ENCODE results near the gene TRAPPC14. TPM values are rescaled to one million over a fixed set of nuclear protein-coding genes. Genes with fewer than 3 reads are reported as not detected.
A peak's percentile ranks its signal among the peaks of the same experiment; 100 is the strongest.
"Not testable (repeated sequence)": the region's sequence is repeated elsewhere in the genome, so short reads cannot be mapped to it uniquely, and the experiment has no call there.

The TRAPPC14 gene
- total RNA-seq, 1 donor from 2014 or later, result 2.6 TPM

DNA sequence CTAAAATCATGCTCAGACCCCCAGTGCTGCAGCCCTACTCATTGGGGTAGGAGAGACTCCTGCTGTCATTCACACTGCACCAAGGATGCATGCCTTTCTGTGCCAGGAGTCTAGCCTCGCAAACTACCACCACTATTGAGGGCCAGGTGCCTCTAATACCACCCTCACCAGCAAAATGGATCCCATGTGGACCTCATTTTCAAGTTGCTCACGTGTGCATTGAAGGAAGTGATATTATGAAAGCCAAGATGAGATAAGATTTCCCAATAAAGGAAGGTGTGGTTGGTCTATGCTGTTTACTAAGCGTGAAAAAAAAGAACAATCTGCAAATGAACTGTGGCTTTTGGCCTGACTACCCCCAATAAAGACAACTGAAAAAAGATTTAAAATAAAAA lies 17.0 kb downstream of the TRAPPC14 start:
- Histone ChIP-seq H3K9me3 (ENCODE audit: control insufficient read depth in 3 of 3, low read length in 3 of 3) (no peaks in the 10 kb centered on the region), H3K9ac (ENCODE audit: low read depth in 1 of 3, low read length in 3 of 3) (no peak overlapping the region), H3K36me3 (ENCODE audit: control insufficient read depth in 3 of 3, insufficient read depth in 3 of 3, low read length in 3 of 3) (no peaks in the 10 kb centered on the region), H3K4me1 (ENCODE audit: control insufficient read depth in 3 of 3, insufficient read depth in 3 of 3, low read length in 3 of 3) (no peaks in the 10 kb centered on the region), H3K27ac (ENCODE audit: low read depth, low read length) (no peak overlapping the region), H3K4me3 (ENCODE audit: low read length in 3 of 3) (no peak overlapping the region), H3K27me3 (ENCODE audit: control insufficient read depth in 3 of 3, insufficient read depth in 3 of 3, low read length in 3 of 3) (peaks cover 9 to 24% (median 10%) of the 10 kb centered on the region in 3 donors)

DNA sequence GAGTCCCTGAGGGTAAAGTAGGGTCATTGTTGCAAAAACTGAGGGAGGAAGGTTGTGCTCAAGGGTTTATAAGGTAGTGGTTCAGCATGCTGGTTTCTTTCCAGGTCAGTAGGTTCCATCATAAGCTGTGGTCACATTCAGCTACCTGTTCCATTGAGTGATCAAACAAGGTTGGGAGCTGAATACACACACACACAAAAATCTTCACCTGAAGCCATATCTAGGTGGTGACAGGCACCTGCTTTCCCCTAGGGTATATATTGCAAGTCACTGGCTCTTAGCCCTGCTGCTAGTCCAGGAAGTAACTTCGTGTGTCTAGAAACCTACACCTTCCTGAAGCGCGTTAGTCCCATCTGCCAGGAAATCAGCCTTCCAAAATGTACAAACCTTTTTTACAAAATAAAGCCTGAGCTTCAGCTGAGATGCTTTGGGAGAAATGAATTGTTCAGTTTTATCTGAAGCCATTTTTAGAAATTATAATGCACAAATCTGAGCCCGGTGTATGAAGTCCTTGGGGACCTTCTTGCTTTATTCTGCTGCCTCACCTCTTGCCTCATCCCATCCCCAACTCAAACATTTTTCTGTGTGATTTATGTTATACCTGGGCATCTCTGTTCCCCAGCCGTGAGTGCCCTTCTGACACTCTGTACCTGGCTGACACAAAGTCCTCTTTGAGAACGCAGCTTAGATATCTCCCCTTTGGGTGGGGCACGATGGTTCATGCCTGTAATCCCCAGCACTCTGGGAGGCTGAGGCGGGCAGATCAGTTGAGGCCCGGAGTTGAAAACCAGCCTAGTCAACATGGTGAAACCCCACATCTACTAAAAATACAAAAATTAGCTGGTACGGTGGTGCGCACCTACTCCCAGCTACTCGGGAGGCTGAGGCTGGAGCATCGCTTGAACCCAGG lies 20.4 kb downstream of the TRAPPC14 start:
- Histone ChIP-seq H3K27ac (ENCODE audit: low read depth, low read length) (no peak overlapping the region), H3K9ac (ENCODE audit: low read depth in 1 of 3, low read length in 3 of 3) (no peak overlapping the region), H3K9me3 (ENCODE audit: control insufficient read depth in 3 of 3, low read length in 3 of 3) (no peaks in the 10 kb centered on the region), H3K4me1 (ENCODE audit: control insufficient read depth in 3 of 3, insufficient read depth in 3 of 3, low read length in 3 of 3) (no peaks in the 10 kb centered on the region), H3K4me3 (ENCODE audit: low read length in 3 of 3) (no peak overlapping the region), H3K27me3 (ENCODE audit: control insufficient read depth in 3 of 3, insufficient read depth in 3 of 3, low read length in 3 of 3) (peaks cover 9 to 31% (median 10%) of the 10 kb centered on the region in 3 donors), H3K36me3 (ENCODE audit: control insufficient read depth in 3 of 3, insufficient read depth in 3 of 3, low read length in 3 of 3) (no peaks in the 10 kb centered on the region)

DNA sequence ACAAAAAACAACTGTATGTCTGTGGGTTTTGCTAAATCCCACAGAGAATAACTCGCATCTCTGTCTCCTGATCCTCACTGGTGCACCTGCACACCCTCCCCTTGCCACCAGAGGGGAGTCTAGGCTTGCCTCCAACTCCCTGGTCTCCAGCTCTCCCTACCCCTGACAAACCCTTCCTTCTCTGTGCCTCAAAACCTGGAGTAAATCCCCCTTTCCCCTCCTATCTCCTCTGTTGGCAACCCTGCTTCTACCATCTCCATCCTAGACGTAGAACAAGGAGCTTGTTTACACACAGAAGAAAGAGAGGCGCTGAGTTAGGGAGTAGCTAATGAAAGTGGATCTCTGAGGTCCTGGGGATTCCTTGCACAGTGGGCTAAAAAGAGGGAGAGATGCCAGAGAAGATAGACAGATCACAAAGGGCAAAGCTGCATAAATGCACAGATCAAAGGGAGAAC lies 25.8 kb downstream of the TRAPPC14 start:
- peak overlapping the region in 1 of 3 donors; percentile 40 for H3K9ac ChIP-seq (ENCODE audit: low read depth in 1 of 3, low read length in 3 of 3)

DNA sequence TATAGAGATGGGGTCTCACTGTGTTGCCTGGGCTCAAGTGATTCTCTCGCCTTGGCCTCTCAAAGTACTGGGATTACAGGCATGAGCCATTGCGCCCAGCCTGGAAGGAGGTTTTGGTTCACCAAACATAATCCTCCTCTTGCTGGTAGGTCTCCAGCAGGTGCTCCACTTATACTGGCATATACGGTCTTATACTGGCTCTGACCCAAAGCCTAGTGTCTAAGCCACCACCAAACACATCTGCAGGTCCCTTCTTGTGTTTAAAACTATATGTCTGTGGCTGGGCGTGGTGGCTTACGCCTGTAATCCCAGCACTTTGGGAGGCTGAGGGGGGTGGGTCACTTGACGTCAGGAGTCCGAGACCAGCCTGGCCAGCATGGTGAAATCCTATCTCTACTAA lies 26.4 kb downstream of the TRAPPC14 start:
- H3K9ac ChIP-seq (ENCODE audit: low read depth in 1 of 3, low read length in 3 of 3), result no peak overlapping the region
- no peaks in the 10 kb centered on the region for H3K9me3 ChIP-seq (ENCODE audit: control insufficient read depth in 3 of 3, low read length in 3 of 3)
- no peak overlapping the region for H3K27ac ChIP-seq (ENCODE audit: low read depth, low read length)
- peaks cover 8 to 15% (median 10%) of the 10 kb centered on the region in 3 donors for H3K4me1 ChIP-seq (ENCODE audit: control insufficient read depth in 3 of 3, insufficient read depth in 3 of 3, low read length in 3 of 3)
- H3K36me3 ChIP-seq (ENCODE audit: control insufficient read depth in 3 of 3, insufficient read depth in 3 of 3, low read length in 3 of 3), result no peaks in the 10 kb centered on the region
- peaks cover 0 to 11% (median 0%) of the 10 kb centered on the region in 3 donors for H3K27me3 ChIP-seq (ENCODE audit: control insufficient read depth in 3 of 3, insufficient read depth in 3 of 3, low read length in 3 of 3)
- no peak overlapping the region for H3K4me3 ChIP-seq (ENCODE audit: low read length in 3 of 3)

More for the DNA sequence above, 25.8 kb downstream of the TRAPPC14 start:
- Histone ChIP-seq H3K9me3 (ENCODE audit: control insufficient read depth in 3 of 3, low read length in 3 of 3) (no peaks in the 10 kb centered on the region), H3K27ac (ENCODE audit: low read depth, low read length) (no peak overlapping the region), H3K4me1 (ENCODE audit: control insufficient read depth in 3 of 3, insufficient read depth in 3 of 3, low read length in 3 of 3) (peaks cover 7 to 9% (median 9%) of the 10 kb centered on the region in 3 donors), H3K4me3 (ENCODE audit: low read length in 3 of 3) (no peak overlapping the region), H3K27me3 (ENCODE audit: control insufficient read depth in 3 of 3, insufficient read depth in 3 of 3, low read length in 3 of 3) (peaks cover 0 to 15% (median 1%) of the 10 kb centered on the region in 3 donors), H3K36me3 (ENCODE audit: control insufficient read depth in 3 of 3, insufficient read depth in 3 of 3, low read length in 3 of 3) (no peaks in the 10 kb centered on the region)

DNA sequence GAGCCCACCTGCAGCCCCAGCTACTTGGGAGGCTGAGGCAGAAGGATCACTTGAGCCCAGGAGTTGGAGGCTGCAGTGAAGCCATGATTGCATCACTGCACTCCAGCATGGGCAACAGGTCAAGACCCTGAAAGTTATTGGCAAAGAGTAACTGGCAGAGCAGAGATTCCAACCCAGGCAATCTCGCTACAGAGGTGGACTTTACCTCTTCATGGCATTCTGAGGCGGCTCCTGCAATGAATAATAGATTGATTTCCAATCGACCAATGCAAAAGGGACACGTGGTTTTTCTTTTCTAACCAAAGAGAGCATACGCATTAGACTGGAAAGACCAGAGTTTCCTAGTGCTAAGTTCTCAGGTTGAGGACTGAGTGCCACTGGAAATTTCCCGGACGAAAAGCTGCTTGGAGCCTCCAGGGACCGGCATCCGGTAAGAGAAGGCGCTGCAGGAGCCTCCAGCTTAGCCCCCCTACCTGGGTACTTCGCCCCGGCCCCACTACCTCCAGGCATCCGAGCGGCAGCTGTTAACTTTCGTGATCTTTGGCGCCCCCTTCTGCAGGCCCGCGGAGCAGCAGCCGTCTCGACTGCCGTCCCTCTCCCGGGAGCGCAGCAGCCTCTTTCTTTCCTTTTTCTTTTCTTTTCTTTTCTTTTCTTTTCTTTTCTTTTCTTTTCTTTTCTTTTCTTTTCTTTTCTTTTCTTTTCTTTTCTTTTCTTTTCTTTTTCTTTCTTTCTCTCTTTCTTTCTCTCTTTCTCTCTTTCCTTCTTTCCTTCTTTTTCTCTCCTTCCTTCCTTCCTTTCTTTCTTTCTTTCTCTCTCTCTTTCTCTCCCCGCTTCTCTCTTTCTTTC lies 27.7 kb downstream of the TRAPPC14 start:
- Histone ChIP-seq H3K27me3 (ENCODE audit: control insufficient read depth in 3 of 3, insufficient read depth in 3 of 3, low read length in 3 of 3) (peaks cover 0 to 8% (median 0%) of the 10 kb centered on the region in 3 donors), H3K27ac (ENCODE audit: low read depth, low read length) (no peak overlapping the region), H3K36me3 (ENCODE audit: control insufficient read depth in 3 of 3, insufficient read depth in 3 of 3, low read length in 3 of 3) (no peaks in the 10 kb centered on the region), H3K9me3 (ENCODE audit: control insufficient read depth in 3 of 3, low read length in 3 of 3) (no peaks in the 10 kb centered on the region), H3K9ac (ENCODE audit: low read depth in 1 of 3, low read length in 3 of 3) (peak overlapping the region in 1 of 3 donors; percentile 54), H3K4me3 (ENCODE audit: low read length in 3 of 3) (peak overlapping the region in 1 of 3 donors; percentile 33), H3K4me1 (ENCODE audit: control insufficient read depth in 3 of 3, insufficient read depth in 3 of 3, low read length in 3 of 3) (peaks cover 14 to 23% (median 16%) of the 10 kb centered on the region in 3 donors)

DNA sequence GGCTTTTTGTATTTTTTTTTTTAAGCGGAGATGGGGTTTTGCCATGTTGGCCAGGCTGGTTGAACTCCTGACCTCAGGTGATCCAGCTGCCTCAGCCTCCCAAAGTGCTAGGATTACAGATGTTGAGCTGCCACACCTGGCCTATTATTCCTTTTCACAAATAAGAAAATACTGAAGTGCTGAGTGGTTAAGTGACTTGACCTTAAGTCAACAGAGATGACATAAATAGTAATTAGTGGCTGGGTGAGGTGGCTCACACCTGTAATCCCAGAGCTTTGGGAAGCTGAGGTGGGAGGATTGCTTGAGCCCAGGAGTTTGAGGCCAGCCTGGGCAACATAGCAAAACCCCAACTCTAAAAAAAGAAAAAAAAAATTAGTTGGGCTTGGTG lies 28.3 kb downstream of the TRAPPC14 start:
- H3K4me1 ChIP-seq (ENCODE audit: control insufficient read depth in 3 of 3, insufficient read depth in 3 of 3, low read length in 3 of 3), result peaks cover 18 to 27% (median 19%) of the 10 kb centered on the region in 3 donors
- H3K27ac ChIP-seq (ENCODE audit: low read depth, low read length); H3K36me3 ChIP-seq (ENCODE audit: control insufficient read depth in 3 of 3, insufficient read depth in 3 of 3, low read length in 3 of 3); H3K27me3 ChIP-seq (ENCODE audit: control insufficient read depth in 3 of 3, insufficient read depth in 3 of 3, low read length in 3 of 3); H3K9me3 ChIP-seq (ENCODE audit: control insufficient read depth in 3 of 3, low read length in 3 of 3); H3K9ac ChIP-seq (ENCODE audit: low read depth in 1 of 3, low read length in 3 of 3); H3K4me3 ChIP-seq (ENCODE audit: low read length in 3 of 3): not testable (repeated sequence)

DNA sequence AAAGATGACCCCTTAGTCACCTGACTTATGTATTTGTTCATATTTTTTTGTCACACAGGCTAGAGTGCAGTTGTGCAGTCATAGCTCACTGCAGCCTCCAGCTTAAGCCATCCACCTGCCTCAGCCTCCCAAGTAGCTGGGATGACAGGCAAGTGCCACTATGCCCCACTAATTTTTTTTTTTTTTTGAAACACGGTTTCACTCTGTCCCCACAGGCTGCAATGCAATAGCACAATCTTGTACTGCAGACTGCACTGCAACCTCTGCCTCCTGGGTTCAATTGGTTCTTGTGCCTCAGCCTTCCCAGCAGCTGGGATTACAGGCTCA lies 29.9 kb downstream of the TRAPPC14 start:
- H3K9me3 ChIP-seq (ENCODE audit: control insufficient read depth in 3 of 3, low read length in 3 of 3), result no peaks in the 10 kb centered on the region
- peaks cover 0 to 4% (median 0%) of the 10 kb centered on the region in 3 donors for H3K27me3 ChIP-seq (ENCODE audit: control insufficient read depth in 3 of 3, insufficient read depth in 3 of 3, low read length in 3 of 3)
- peak overlapping the region in 2 of 3 donors; percentile 46 to 97 for H3K9ac ChIP-seq (ENCODE audit: low read depth in 1 of 3, low read length in 3 of 3)
- peaks cover 0 to 3% (median 0%) of the 10 kb centered on the region in 3 donors for H3K36me3 ChIP-seq (ENCODE audit: control insufficient read depth in 3 of 3, insufficient read depth in 3 of 3, low read length in 3 of 3)
- H3K27ac ChIP-seq (ENCODE audit: low read depth, low read length), result no peak overlapping the region
- peaks cover 18 to 34% (median 19%) of the 10 kb centered on the region in 3 donors for H3K4me1 ChIP-seq (ENCODE audit: control insufficient read depth in 3 of 3, insufficient read depth in 3 of 3, low read length in 3 of 3)
- no peak overlapping the region for H3K4me3 ChIP-seq (ENCODE audit: low read length in 3 of 3)

DNA sequence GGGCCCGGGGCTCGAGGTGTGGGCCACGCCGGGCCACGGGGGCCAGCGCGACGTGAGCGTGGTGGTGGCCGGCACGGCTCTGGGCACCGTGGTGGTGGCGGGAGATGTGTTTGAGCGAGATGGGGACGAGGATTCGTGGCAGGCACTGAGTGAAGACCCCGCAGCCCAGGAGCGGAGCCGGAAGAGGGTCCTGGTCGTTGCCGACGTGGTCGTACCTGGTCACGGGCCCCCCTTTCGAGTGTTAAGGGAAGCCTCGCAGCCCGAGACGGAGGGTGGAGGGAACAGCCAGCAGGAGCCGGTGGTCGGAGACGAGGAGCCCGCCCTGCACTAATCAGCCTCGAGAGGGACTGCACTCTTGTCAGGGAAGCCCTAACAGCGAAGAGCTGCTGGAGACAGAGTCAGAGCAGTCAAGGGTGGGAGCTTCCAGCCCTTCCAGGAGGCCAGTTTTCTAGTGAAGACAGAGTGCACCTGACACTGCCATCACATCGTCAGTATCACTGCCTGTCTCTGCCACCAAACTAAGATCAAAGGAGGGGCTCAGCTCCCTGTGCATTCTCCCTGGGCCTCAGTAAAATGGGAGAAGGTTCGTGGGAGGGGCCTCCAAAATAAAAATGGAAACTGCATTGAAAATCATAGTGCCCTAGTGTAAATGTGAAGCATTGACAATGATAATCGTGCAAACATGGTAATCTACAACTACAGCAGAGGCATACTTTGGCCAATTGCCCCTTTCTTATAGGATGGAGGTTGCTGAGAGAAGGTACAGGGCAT lies 30.5 kb downstream of the TRAPPC14 start:
- Histone ChIP-seq H3K36me3 (ENCODE audit: control insufficient read depth in 3 of 3, insufficient read depth in 3 of 3, low read length in 3 of 3) (peaks cover 0 to 3% (median 0%) of the 10 kb centered on the region in 3 donors), H3K9me3 (ENCODE audit: control insufficient read depth in 3 of 3, low read length in 3 of 3) (no peaks in the 10 kb centered on the region), H3K9ac (ENCODE audit: low read depth in 1 of 3, low read length in 3 of 3) (peak overlapping the region; percentile 85 to 97 (median 94)), H3K27ac (ENCODE audit: low read depth, low read length) (peak overlapping the region; percentile 96), H3K27me3 (ENCODE audit: control insufficient read depth in 3 of 3, insufficient read depth in 3 of 3, low read length in 3 of 3) (peaks cover 0 to 4% (median 0%) of the 10 kb centered on the region in 3 donors), H3K4me1 (ENCODE audit: control insufficient read depth in 3 of 3, insufficient read depth in 3 of 3, low read length in 3 of 3) (peaks cover 18 to 34% (median 19%) of the 10 kb centered on the region in 3 donors), H3K4me3 (ENCODE audit: low read length in 3 of 3) (peak overlapping the region; percentile 93 to 98 (median 97))

Measured in skeletal muscle tissue (tissue), 4 donors.